ENCODE data around the gene PPA1.

- TF ChIP-seq CTCF (IDR thresholded peaks at IDR 0.05; ENCODE audit: borderline replicate concordance, extremely low read depth, low read length, poor library complexity, severe bottlenecking) (no peak), EZH2 (IDR thresholded peaks at IDR 0.05; ENCODE audit: borderline replicate concordance, low read depth, low read length, severe bottlenecking) (no peak)
These were observed 9.5 kb downstream of the PPA1 start for GRCh38 chr10:70223728-70224127.
